HEK293T (cell line): ENCODE measurements around the gene GYS1.

Experiments used
- ELF4 ChIP-seq: fragments of 450-650 bp; IDR thresholded peaks from 2 replicates; pipeline ENCODE4 v1.6.1; 2017; ENCODE audit warnings: antibody characterized with exemption
- FOXA1 ChIP-seq: fragments of 450-650 bp; IDR thresholded peaks from 2 replicates; pipeline ENCODE4 v1.6.1; 2016; ENCODE audit warnings: mild to moderate bottlenecking
- FOXK2 ChIP-seq: fragments of 450-650 bp; IDR thresholded peaks from 2 replicates; pipeline ENCODE4 v1.6.1; 2016; ENCODE audit warnings: mild to moderate bottlenecking
- FOXM1 ChIP-seq: fragments of 450-650 bp; IDR thresholded peaks from 2 replicates; pipeline ENCODE4 v1.6.1; 2017; ENCODE audit warnings: mild to moderate bottlenecking, borderline replicate concordance
- HDGF ChIP-seq: fragments of 450-650 bp; IDR thresholded peaks from 2 replicates; pipeline ENCODE4 v1.6.1; 2017; ENCODE audit warnings: antibody characterized with exemption, borderline replicate concordance
- SUZ12 ChIP-seq: fragments of 450-650 bp; IDR thresholded peaks from 2 replicates; pipeline ENCODE4 v1.6.1; 2016; ENCODE audit warnings: mild to moderate bottlenecking
- TARDBP ChIP-seq: fragments of 450-650 bp; IDR thresholded peaks from 2 replicates; pipeline ENCODE4 v1.6.1; 2016

- no peak for TF ChIP-seq FOXK2
- no peak for TF ChIP-seq TARDBP
- no peak for TF ChIP-seq ELF4
- no peak for TF ChIP-seq FOXA1
- no peak for TF ChIP-seq FOXM1
- no peak for TF ChIP-seq SUZ12
- TF ChIP-seq HDGF, result no peak
These were observed 31.5 kb downstream of the GYS1 start for GRCh38 chr19:48961673-48962028.
